H9 (cell line): Measurements from ENCODE around the gene SETDB2. TPM values are rescaled to one million over a fixed set of nuclear protein-coding genes. Genes with fewer than 3 reads are reported as not detected.
A peak's percentile ranks its signal among the peaks of the same experiment; 100 is the strongest.

Experiments used
- DNase-seq: peaks from one replicate; pipeline ENCODE4 v3.0.0-alpha.2; 2017
- H2AFZ ChIP-seq: one replicate; pipeline ENCODE4 v1.6.1; 2013; ENCODE audit warnings: mild to moderate bottlenecking, low read length, control low read depth, moderate library complexity
- H2AK5ac ChIP-seq: 2 replicates; pipeline ENCODE4 v1.6.1; 2013; ENCODE audit warnings: low read length, control low read depth, mixed read lengths; ENCODE audit not compliant: insufficient read length
- H2BK120ac ChIP-seq: one replicate; pipeline ENCODE4 v1.6.1; 2013; ENCODE audit warnings: low read depth, mild to moderate bottlenecking, low read length, control low read depth, inconsistent platforms; ENCODE audit not compliant: poor library complexity, severe bottlenecking
- H2BK12ac ChIP-seq: 2 replicates; pipeline ENCODE4 v1.6.1; 2013; ENCODE audit warnings: low read length, control low read depth, mixed read lengths, low read depth; ENCODE audit not compliant: insufficient read length
- H2BK15ac ChIP-seq: 2 replicates; pipeline ENCODE4 v1.6.1; 2013; ENCODE audit warnings: low read depth, low read length, control low read depth
- H2BK20ac ChIP-seq: one replicate; pipeline ENCODE4 v1.6.1; 2013; ENCODE audit warnings: low read depth, mild to moderate bottlenecking, low read length, control low read depth, inconsistent platforms; ENCODE audit not compliant: poor library complexity, severe bottlenecking
- H2BK5ac ChIP-seq: 2 replicates; pipeline ENCODE4 v1.6.1; 2013; ENCODE audit warnings: low read length, control low read depth, mixed read lengths; ENCODE audit not compliant: insufficient read length
- H3K14ac ChIP-seq: 2 replicates; pipeline ENCODE4 v1.6.1; 2013; ENCODE audit warnings: low read length, control low read depth; ENCODE audit not compliant: insufficient read depth
- H3K18ac ChIP-seq: 2 replicates; pipeline ENCODE4 v1.6.1; 2013; ENCODE audit warnings: low read depth, mild to moderate bottlenecking, mixed read lengths, low read length, control low read depth; ENCODE audit not compliant: insufficient read length
- H3K23ac ChIP-seq: 2 replicates; pipeline ENCODE4 v1.6.1; 2013; ENCODE audit warnings: low read length, control low read depth, mixed read lengths, low read depth; ENCODE audit not compliant: insufficient read length
- H3K23me2 ChIP-seq: 2 replicates; pipeline ENCODE4 v1.6.1; 2013; ENCODE audit warnings: low read depth, mild to moderate bottlenecking, mixed read lengths, low read length, control low read depth; ENCODE audit not compliant: insufficient read length, poor library complexity, severe bottlenecking
- H3K27ac ChIP-seq: 2 replicates; pipeline ENCODE4 v1.5.1; 2013; ENCODE audit warnings: low read length, control low read depth, mixed read lengths, low read depth; ENCODE audit not compliant: insufficient read length
- H3K27me3 ChIP-seq: 2 replicates; pipeline ENCODE4 v1.6.1; 2013; ENCODE audit warnings: low read length, control low read depth, inconsistent platforms; ENCODE audit not compliant: insufficient read depth
- H3K4ac ChIP-seq: 2 replicates; pipeline ENCODE4 v1.6.1; 2013; ENCODE audit warnings: low read depth, mild to moderate bottlenecking, control low read depth, inconsistent platforms, low read length, moderate library complexity
- H3K4me1 ChIP-seq: 2 replicates; pipeline ENCODE4 v1.6.1; 2013; ENCODE audit warnings: low read length, control low read depth, inconsistent platforms; ENCODE audit not compliant: insufficient read depth
- H3K4me2 ChIP-seq: 2 replicates; pipeline ENCODE4 v1.6.1; 2013; ENCODE audit warnings: low read length, control low read depth, mixed read lengths; ENCODE audit not compliant: insufficient read length, insufficient read depth
- H3K56ac ChIP-seq: 2 replicates; pipeline ENCODE4 v1.6.1; 2013; ENCODE audit warnings: low read depth, mild to moderate bottlenecking, mixed read lengths, low read length, control low read depth; ENCODE audit not compliant: insufficient read length
- H3K79me1 ChIP-seq: 2 replicates; pipeline ENCODE4 v1.6.1; 2013; ENCODE audit warnings: low read depth, mild to moderate bottlenecking, moderate library complexity, low read length, control low read depth, inconsistent platforms; ENCODE audit not compliant: insufficient read depth, poor library complexity, severe bottlenecking
- H3K79me2 ChIP-seq: 2 replicates; pipeline ENCODE4 v1.6.1; 2013; ENCODE audit warnings: low read length, control low read depth, inconsistent platforms; ENCODE audit not compliant: insufficient read depth
- H3K9ac ChIP-seq: 2 replicates; pipeline ENCODE4 v1.6.1; 2013; ENCODE audit warnings: low read length, control low read depth, mixed read lengths; ENCODE audit not compliant: insufficient read length; ENCODE audit errors: extremely low read depth
- H3K9me3 ChIP-seq: one replicate; pipeline ENCODE4 v1.6.1; 2013; ENCODE audit warnings: low read depth, low read length, inconsistent platforms; ENCODE audit not compliant: control insufficient read depth
- H3T11ph ChIP-seq: one replicate; pipeline ENCODE4 v1.6.1; 2013; ENCODE audit warnings: mild to moderate bottlenecking, low read length, control low read depth, inconsistent platforms
- H4K20me1 ChIP-seq: one replicate; pipeline ENCODE4 v1.6.1; 2013; ENCODE audit not compliant: control insufficient read depth, insufficient read length, insufficient read depth
- H4K5ac ChIP-seq: 2 replicates; pipeline ENCODE4 v1.6.1; 2013; ENCODE audit warnings: low read depth, mild to moderate bottlenecking, mixed read lengths, low read length, control low read depth; ENCODE audit not compliant: insufficient read length
- H4K8ac ChIP-seq: replicated peaks from 2 replicates; pipeline ENCODE4 v1.6.1; 2013; ENCODE audit warnings: low read length, control low read depth, mixed read lengths, low read depth; ENCODE audit not compliant: insufficient read length
- H4K91ac ChIP-seq: 2 replicates; pipeline ENCODE4 v1.6.1; 2013; ENCODE audit warnings: low read depth, mild to moderate bottlenecking, moderate library complexity, mixed read lengths, low read length, control low read depth; ENCODE audit not compliant: insufficient read length
- H3K27ac Mint-ChIP-seq, 3 experiments: 2 replicates in 2 of 3; 3 replicates in 1 of 3; pipeline ENCODE4 v1.8.0; 2020 to 2021; ENCODE audit warnings: mixed read lengths in 3 of 3, mild to moderate bottlenecking in 1 of 3, moderate library complexity in 1 of 3
- H3K27me3 Mint-ChIP-seq: 2 replicates; pipeline ENCODE4 v1.8.0; 2021; ENCODE audit warnings: low read depth, mild to moderate bottlenecking, moderate library complexity, mixed read lengths
- H3K36me3 Mint-ChIP-seq, 3 experiments: 2 replicates in 2 of 3; 3 replicates in 1 of 3; pipeline ENCODE4 v1.8.0; 2020 to 2021; ENCODE audit warnings: low read depth in 3 of 3, mixed read lengths in 3 of 3; ENCODE audit not compliant: insufficient read depth in 1 of 3
- H3K4me1 Mint-ChIP-seq, 2 experiments: 2 replicates each; pipeline ENCODE4 v1.8.0; 2020; ENCODE audit warnings: mixed read lengths in 2 of 2
- H3K4me3 Mint-ChIP-seq, 2 experiments: 2 replicates in 1 of 2; 3 replicates in 1 of 2; pipeline ENCODE4 v1.8.0; 2020 to 2021; ENCODE audit warnings: mild to moderate bottlenecking in 2 of 2, mixed read lengths in 2 of 2, moderate library complexity in 1 of 2
- H3K9me3 Mint-ChIP-seq, 2 experiments: 2 replicates in 1 of 2; 3 replicates in 1 of 2; pipeline ENCODE4 v1.8.0; 2020; ENCODE audit warnings: mild to moderate bottlenecking in 2 of 2, mixed read lengths in 2 of 2, moderate library complexity in 1 of 2
- WGBS: extraction: QIAGEN DNeasy Blood & Tissue Kit; methylation state at CpG from one replicate; pipeline ENCODE4 v1.1.7; 2013; ENCODE audit warnings: missing lambda C conversion rate, low lambda C conversion rate, mixed read lengths; ENCODE audit not compliant: insufficient read length; ENCODE audit errors: extremely low coverage; 5-methylcytosine and 5-hydroxymethylcytosine counted together
- total RNA-seq: library from RNA; stranded (reverse); gene quantifications from 2 replicates; pipeline ENCODE4 v1.2.1, GENCODE V29; 2021
- TF ChIP-seq, protein P1 (sequence below): fragments of 200-600 bp; sonication (generic); conservative IDR thresholded peaks from 3 replicates; pipeline ENCODE4 v1.8.0; 2021; ENCODE audit warnings: antibody characterized with exemption, mild to moderate bottlenecking

The SETDB2 gene
- total RNA-seq, 1 experiment from 2014 or later: 5.7 TPM

DNA sequence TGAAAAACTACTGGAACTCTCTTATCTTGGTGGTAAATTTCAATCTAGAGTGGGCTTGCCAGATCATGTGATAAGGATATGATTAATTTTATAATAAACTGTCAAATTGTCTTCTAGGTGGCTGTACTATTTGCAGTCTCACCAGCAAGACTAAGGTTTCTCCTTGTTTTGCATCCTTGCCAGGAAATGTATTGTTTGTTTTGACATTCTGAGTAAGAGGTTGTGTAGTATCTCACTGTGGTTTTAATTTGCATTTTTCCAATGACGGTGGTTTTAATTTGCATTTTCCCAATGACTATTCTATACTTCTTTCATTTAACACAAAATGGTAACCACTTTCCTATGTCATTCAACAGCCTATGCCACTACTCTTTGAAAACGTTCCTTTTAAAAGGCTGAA is 2.2 kb upstream of the SETDB2 start:
- no peak overlapping the region for H2BK12ac ChIP-seq
- no peak for DNase-seq
- Mint-ChIP-seq H3K9me3 (no peaks in the 10 kb centered on the region; a peak in 2 of 5 replicates), H3K4me1 (peaks cover 13 to 26% of the 10 kb centered on the region in 2 experiments; a peak in 3 of 4 replicates), H3K27me3 (no peaks in the 10 kb centered on the region), H3K36me3 (peaks cover 0 to 1% (median 0%) of the 10 kb centered on the region in 3 experiments; a peak in 2 of 7 replicates), H3K4me3 (peak overlapping the region in 1 of 2 experiments; percentile 93; a peak in 2 of 5 replicates), H3K27ac (no peak overlapping the region)
- no peak overlapping the region for H3K23ac ChIP-seq
- TF ChIP-seq, protein P1, sequence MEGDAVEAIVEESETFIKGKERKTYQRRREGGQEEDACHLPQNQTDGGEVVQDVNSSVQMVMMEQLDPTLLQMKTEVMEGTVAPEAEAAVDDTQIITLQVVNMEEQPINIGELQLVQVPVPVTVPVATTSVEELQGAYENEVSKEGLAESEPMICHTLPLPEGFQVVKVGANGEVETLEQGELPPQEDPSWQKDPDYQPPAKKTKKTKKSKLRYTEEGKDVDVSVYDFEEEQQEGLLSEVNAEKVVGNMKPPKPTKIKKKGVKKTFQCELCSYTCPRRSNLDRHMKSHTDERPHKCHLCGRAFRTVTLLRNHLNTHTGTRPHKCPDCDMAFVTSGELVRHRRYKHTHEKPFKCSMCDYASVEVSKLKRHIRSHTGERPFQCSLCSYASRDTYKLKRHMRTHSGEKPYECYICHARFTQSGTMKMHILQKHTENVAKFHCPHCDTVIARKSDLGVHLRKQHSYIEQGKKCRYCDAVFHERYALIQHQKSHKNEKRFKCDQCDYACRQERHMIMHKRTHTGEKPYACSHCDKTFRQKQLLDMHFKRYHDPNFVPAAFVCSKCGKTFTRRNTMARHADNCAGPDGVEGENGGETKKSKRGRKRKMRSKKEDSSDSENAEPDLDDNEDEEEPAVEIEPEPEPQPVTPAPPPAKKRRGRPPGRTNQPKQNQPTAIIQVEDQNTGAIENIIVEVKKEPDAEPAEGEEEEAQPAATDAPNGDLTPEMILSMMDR: no peak
- no peaks in the 10 kb centered on the region for H3K27me3 ChIP-seq
- H3K4me2 ChIP-seq: no peak overlapping the region
- H3K79me2 ChIP-seq: no peaks in the 10 kb centered on the region
- no peak overlapping the region for H4K91ac ChIP-seq
- H3K4me1 ChIP-seq: no peaks in the 10 kb centered on the region
- H2AK5ac ChIP-seq: no peak overlapping the region
- H4K8ac ChIP-seq: no peak overlapping the region
- no peak overlapping the region for H3K27ac ChIP-seq
- no peak overlapping the region for H3K4ac ChIP-seq
- H2BK5ac ChIP-seq: no peak overlapping the region
- H2BK15ac ChIP-seq: no peak overlapping the region
- H3K79me1 ChIP-seq: no peaks in the 10 kb centered on the region
- no peaks in the 10 kb centered on the region for H3K9me3 ChIP-seq
- no peak overlapping the region for H2BK20ac ChIP-seq
- H4K5ac ChIP-seq: no peak overlapping the region
- H2AFZ ChIP-seq: no peak overlapping the region
- H3K9ac ChIP-seq: no peak overlapping the region
- no peak overlapping the region for H3T11ph ChIP-seq
- H3K23me2 ChIP-seq: peaks cover 13% of the 10 kb centered on the region
- H3K56ac ChIP-seq: no peak overlapping the region
- no peak overlapping the region for H3K18ac ChIP-seq
- no CpG with 5 or more reads among the region's 2 CpGs for WGBS
- no peak overlapping the region for H2BK120ac ChIP-seq
- H4K20me1 ChIP-seq: no peaks in the 10 kb centered on the region
- H3K14ac ChIP-seq: no peak overlapping the region
